Measurements from ENCODE around the gene NRAP. TPM values are rescaled to one million over a fixed set of nuclear protein-coding genes. Genes with fewer than 3 reads are reported as not detected.

NRAP gene
- total RNA-seq, 1 donor from 2014 or later: not detected

- no peak overlapping the region for H3K4me3 Mint-ChIP-seq (ENCODE audit: unreplicated experiment)
- no peaks in the 10 kb centered on the region for H3K9me3 Mint-ChIP-seq (ENCODE audit: unreplicated experiment)
- no peak for TF ChIP-seq CTCF (IDR thresholded peaks at IDR 0.05; ENCODE audit: unreplicated experiment)
- DNase-seq (ENCODE audit: low spot score): no peak
- H3K4me1 Mint-ChIP-seq (ENCODE audit: unreplicated experiment): peaks cover 21% of the 10 kb centered on the region
- peaks cover 3% of the 10 kb centered on the region for H3K27me3 Mint-ChIP-seq (ENCODE audit: unreplicated experiment)
- no peak overlapping the region for H3K27ac Mint-ChIP-seq (ENCODE audit: unreplicated experiment)
- H3K36me3 Mint-ChIP-seq (ENCODE audit: low read depth, unreplicated experiment): no peaks in the 10 kb centered on the region
Measured at GRCh38 chr10:113617086-113617485, 46.8 kb downstream of the NRAP start.

GRCh38 chr10:113616244-113617074 lies 47.4 kb downstream of the NRAP start:
- H3K4me3 Mint-ChIP-seq (ENCODE audit: unreplicated experiment): no peak overlapping the region
- DNase-seq (ENCODE audit: low spot score): peak; percentile 11

GRCh38 chr10:113613977-113614690 lies 49.7 kb downstream of the NRAP start:
- no peak overlapping the region for H3K27ac Mint-ChIP-seq (ENCODE audit: unreplicated experiment)
- DNase-seq (ENCODE audit: low spot score): no peak
- no peaks in the 10 kb centered on the region for H3K9me3 Mint-ChIP-seq (ENCODE audit: unreplicated experiment)
- H3K4me1 Mint-ChIP-seq (ENCODE audit: unreplicated experiment): peaks cover 18% of the 10 kb centered on the region
- no peak overlapping the region for H3K4me3 Mint-ChIP-seq (ENCODE audit: unreplicated experiment)
- TF ChIP-seq CTCF (IDR thresholded peaks at IDR 0.05; ENCODE audit: unreplicated experiment): no peak
- peaks cover 3% of the 10 kb centered on the region for H3K27me3 Mint-ChIP-seq (ENCODE audit: unreplicated experiment)
- H3K36me3 Mint-ChIP-seq (ENCODE audit: low read depth, unreplicated experiment): no peaks in the 10 kb centered on the region

More at GRCh38 chr10:113616244-113617074, 47.4 kb downstream of the NRAP start:
- peaks cover 3% of the 10 kb centered on the region for H3K27me3 Mint-ChIP-seq (ENCODE audit: unreplicated experiment)
- peak; percentile 36 for TF ChIP-seq CTCF (IDR thresholded peaks at IDR 0.05; ENCODE audit: unreplicated experiment)
- no peaks in the 10 kb centered on the region for H3K36me3 Mint-ChIP-seq (ENCODE audit: low read depth, unreplicated experiment)
- H3K4me1 Mint-ChIP-seq (ENCODE audit: unreplicated experiment): peaks cover 21% of the 10 kb centered on the region
- no peaks in the 10 kb centered on the region for H3K9me3 Mint-ChIP-seq (ENCODE audit: unreplicated experiment)
- no peak overlapping the region for H3K27ac Mint-ChIP-seq (ENCODE audit: unreplicated experiment)

- Mint-ChIP-seq H3K27me3 (ENCODE audit: unreplicated experiment) (peaks cover 3% of the 10 kb centered on the region), H3K36me3 (ENCODE audit: low read depth, unreplicated experiment) (no peaks in the 10 kb centered on the region), H3K4me3 (ENCODE audit: unreplicated experiment) (no peak overlapping the region), H3K27ac (ENCODE audit: unreplicated experiment) (no peak overlapping the region), H3K4me1 (ENCODE audit: unreplicated experiment) (peaks cover 15% of the 10 kb centered on the region), H3K9me3 (ENCODE audit: unreplicated experiment) (no peaks in the 10 kb centered on the region)
- no peak for DNase-seq (ENCODE audit: low spot score)
- TF ChIP-seq CTCF (IDR thresholded peaks at IDR 0.05; ENCODE audit: unreplicated experiment): no peak
Measured at GRCh38 chr10:113613427-113613826, 50.4 kb downstream of the NRAP start.

GRCh38 chr10:113612154-113612553 lies 51.7 kb downstream of the NRAP start:
- Mint-ChIP-seq H3K9me3 (ENCODE audit: unreplicated experiment) (no peaks in the 10 kb centered on the region), H3K27ac (ENCODE audit: unreplicated experiment) (no peak overlapping the region), H3K27me3 (ENCODE audit: unreplicated experiment) (peaks cover 3% of the 10 kb centered on the region), H3K4me1 (ENCODE audit: unreplicated experiment) (peaks cover 6% of the 10 kb centered on the region), H3K4me3 (ENCODE audit: unreplicated experiment) (no peak overlapping the region), H3K36me3 (ENCODE audit: low read depth, unreplicated experiment) (no peaks in the 10 kb centered on the region)
- no peak for TF ChIP-seq CTCF (IDR thresholded peaks at IDR 0.05; ENCODE audit: unreplicated experiment)
- no peak for DNase-seq (ENCODE audit: low spot score)
